Prostate gland (tissue), 2 donors: ENCODE results near the gene GON4L. TPM values are rescaled to one million over a fixed set of nuclear protein-coding genes. Genes with fewer than 3 reads are reported as not detected.
"Not testable (repeated sequence)": the region's sequence is repeated elsewhere in the genome, so short reads cannot be mapped to it uniquely, and the experiment has no call there.

Experiments
- DNase-seq: peaks from one replicate; pipeline ENCODE4 v3.0.0-alpha.2; 2019; ENCODE audit warnings: low spot score
- H3K27ac ChIP-seq, 2 donors: fragments of 200-600 bp; sonication (generic); 2 replicates each; pipeline ENCODE4 v1.5.1; 2017 to 2019
- H3K27me3 ChIP-seq: fragments of 200-600 bp; sonication (generic); replicated peaks from 2 replicates; pipeline ENCODE4 v1.5.1; 2019; ENCODE audit not compliant: insufficient read depth
- H3K36me3 ChIP-seq, 2 donors: fragments of 200-600 bp; sonication (generic); 1 replicate in 1 of 2; 2 replicates in 1 of 2; pipeline versions ENCODE4 v1.5.1 to v1.8.1; 2017 to 2019
- H3K4me1 ChIP-seq: fragments of 200-600 bp; sonication (generic); replicated peaks from 2 replicates; pipeline ENCODE4 v1.5.1; 2019
- H3K4me3 ChIP-seq, 2 donors: fragments of 200-600 bp; sonication (generic); 2 replicates each; pipeline ENCODE4 v1.5.1; 2017 to 2019
- H3K9me3 ChIP-seq: fragments of 200-600 bp; sonication (generic); 2 replicates; pipeline ENCODE4 v1.5.1; 2017
- POLR2A ChIP-seq: fragments of 450-650 bp; IDR thresholded peaks from one replicate; pipeline ENCODE4 v1.6.1; 2016; ENCODE audit warnings: antibody characterized with exemption, mild to moderate bottlenecking
- POLR2AphosphoS5 ChIP-seq: sonication (generic); formaldehyde crosslinking; IDR thresholded peaks from one replicate; pipeline ENCODE4 v1.6.1; 2017; ENCODE audit warnings: antibody characterized with exemption
- WGBS: methylation state at CpG from one replicate; pipeline ENCODE4 v1.1.5; 2018; 5-methylcytosine and 5-hydroxymethylcytosine counted together
- intact Hi-C: fragments of 100-400 bp; cut with DNase I; formaldehyde crosslinking; loops from one replicate; pipeline ENCODE4 v1.14.2; 2022
- total RNA-seq, 2 donors: library from RNA; depleted of rRNA; stranded (reverse); fragments of >200 nt; gene quantifications; one replicate each; pipeline ENCODE4 v1.1.0, GENCODE V29; 2016
- TF ChIP-seq, protein P1 (sequence below), 4 experiments: fragments of 200-600 bp in 2 of 4; fragments of 450-650 bp in 2 of 4; sonication (generic) in 2 of 4; IDR thresholded peaks; 1 replicate in 3 of 4; 2 replicates in 1 of 4; pipeline ENCODE4 v1.5.1; 2016 to 2019; ENCODE audit warnings: antibody characterized with exemption in 4 of 4, mild to moderate bottlenecking in 2 of 4, moderate library complexity in 2 of 4

GON4L gene
- total RNA-seq, 2 donors from 2014 or later: 24.9 to 57.4 TPM

DNA sequence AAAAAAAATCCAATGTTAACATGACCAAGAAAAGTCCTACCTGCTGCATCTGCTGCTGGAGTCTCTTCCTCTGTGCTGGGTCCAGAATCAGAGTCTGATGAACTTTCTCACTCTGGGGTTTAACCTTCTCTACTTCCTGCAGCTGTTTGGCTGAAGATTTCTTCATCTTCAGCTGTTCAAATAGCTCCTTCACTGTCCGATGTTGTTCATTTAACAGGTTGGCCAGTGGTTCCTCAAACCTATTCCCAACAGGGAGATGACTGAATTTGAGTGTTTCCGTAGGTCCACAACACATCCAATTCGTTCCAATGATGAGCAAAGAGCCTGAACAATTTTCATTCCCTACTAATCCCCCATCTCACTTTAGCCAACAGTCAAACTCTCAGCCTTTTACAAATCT, 79.4 kb downstream of the GON4L start:
- no peaks in the 10 kb centered on the region for H3K36me3 ChIP-seq

DNA sequence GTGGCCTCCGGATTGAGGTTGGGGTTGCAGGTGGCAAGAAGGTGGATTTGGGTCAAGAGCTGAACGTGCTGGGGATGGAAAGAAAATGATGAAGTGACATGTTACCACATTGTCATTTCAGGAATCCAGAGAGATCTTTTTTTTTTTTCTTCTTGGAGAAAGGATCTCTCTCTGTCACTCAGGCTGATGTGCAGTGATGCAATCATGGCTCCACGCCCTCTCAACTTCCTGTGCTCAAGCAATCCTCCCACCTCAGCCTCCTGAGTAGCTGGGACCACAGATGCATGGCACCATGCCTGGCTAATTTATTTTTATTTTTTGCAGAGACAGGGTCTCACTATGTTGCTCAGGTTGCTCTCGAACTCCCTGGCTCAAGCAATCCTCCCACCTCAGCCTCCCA, 80.6 kb downstream of the GON4L start:
- Histone ChIP-seq H3K27ac (no peak overlapping the region), H3K4me1 (no peaks in the 10 kb centered on the region), H3K4me3 (no peak overlapping the region), H3K9me3 (no peaks in the 10 kb centered on the region), H3K27me3 (no peaks in the 10 kb centered on the region), H3K36me3 (no peaks in the 10 kb centered on the region)
- no peak for DNase-seq
- TF ChIP-seq POLR2AphosphoS5: no peak
- intact Hi-C loops: no loop called here
- 94% methylated on average over 4 of the region's 4 CpGs for WGBS

More for the DNA sequence above, 79.4 kb downstream of the GON4L start:
- H3K4me1 ChIP-seq: no peaks in the 10 kb centered on the region
- no peaks in the 10 kb centered on the region for H3K9me3 ChIP-seq
- DNase-seq: no peak
- WGBS: 88% methylated on average over 3 of the region's 3 CpGs
- no peak overlapping the region for H3K4me3 ChIP-seq
- intact Hi-C loops: no loop called here
- TF ChIP-seq POLR2AphosphoS5: no peak
- TF ChIP-seq, protein P1, sequence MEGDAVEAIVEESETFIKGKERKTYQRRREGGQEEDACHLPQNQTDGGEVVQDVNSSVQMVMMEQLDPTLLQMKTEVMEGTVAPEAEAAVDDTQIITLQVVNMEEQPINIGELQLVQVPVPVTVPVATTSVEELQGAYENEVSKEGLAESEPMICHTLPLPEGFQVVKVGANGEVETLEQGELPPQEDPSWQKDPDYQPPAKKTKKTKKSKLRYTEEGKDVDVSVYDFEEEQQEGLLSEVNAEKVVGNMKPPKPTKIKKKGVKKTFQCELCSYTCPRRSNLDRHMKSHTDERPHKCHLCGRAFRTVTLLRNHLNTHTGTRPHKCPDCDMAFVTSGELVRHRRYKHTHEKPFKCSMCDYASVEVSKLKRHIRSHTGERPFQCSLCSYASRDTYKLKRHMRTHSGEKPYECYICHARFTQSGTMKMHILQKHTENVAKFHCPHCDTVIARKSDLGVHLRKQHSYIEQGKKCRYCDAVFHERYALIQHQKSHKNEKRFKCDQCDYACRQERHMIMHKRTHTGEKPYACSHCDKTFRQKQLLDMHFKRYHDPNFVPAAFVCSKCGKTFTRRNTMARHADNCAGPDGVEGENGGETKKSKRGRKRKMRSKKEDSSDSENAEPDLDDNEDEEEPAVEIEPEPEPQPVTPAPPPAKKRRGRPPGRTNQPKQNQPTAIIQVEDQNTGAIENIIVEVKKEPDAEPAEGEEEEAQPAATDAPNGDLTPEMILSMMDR (IDR thresholded peaks at IDR 0.05): no peak
- TF ChIP-seq POLR2A: no peak
- H3K27ac ChIP-seq: no peak overlapping the region
- H3K27me3 ChIP-seq: no peaks in the 10 kb centered on the region

DNA sequence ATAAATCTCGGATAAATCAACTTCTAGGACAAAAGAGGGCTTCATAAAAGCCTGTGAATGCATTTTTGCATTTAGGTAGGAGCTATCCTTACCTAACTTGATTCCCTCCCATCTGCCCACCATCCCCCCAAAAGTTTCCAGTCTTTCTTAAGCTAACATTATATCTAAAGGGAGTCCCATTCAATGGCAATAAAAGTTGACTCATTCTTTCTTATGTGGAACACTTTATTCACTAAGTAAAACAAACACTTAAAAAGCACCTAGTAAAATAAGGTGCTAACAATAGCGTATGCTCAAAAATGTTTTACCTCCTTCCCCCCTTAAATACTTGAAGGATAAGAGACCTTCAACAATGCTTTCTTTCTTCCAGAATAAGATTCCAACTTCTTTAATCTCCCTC, 83.8 kb downstream of the GON4L start:
- WGBS: 26% methylated on average over 2 of the region's 2 CpGs
- Histone ChIP-seq H3K9me3 (no peaks in the 10 kb centered on the region), H3K4me1 (no peaks in the 10 kb centered on the region), H3K36me3 (peaks cover 0 to 5% of the 10 kb centered on the region in 2 donors), H3K27ac (no peak overlapping the region), H3K27me3 (no peaks in the 10 kb centered on the region), H3K4me3 (no peak overlapping the region)
- intact Hi-C loops: no loop called here
- TF ChIP-seq POLR2AphosphoS5 (no peak), POLR2A (no peak)
- TF ChIP-seq, protein P1 (IDR thresholded peaks at IDR 0.05): no peak
- no peak for DNase-seq

DNA sequence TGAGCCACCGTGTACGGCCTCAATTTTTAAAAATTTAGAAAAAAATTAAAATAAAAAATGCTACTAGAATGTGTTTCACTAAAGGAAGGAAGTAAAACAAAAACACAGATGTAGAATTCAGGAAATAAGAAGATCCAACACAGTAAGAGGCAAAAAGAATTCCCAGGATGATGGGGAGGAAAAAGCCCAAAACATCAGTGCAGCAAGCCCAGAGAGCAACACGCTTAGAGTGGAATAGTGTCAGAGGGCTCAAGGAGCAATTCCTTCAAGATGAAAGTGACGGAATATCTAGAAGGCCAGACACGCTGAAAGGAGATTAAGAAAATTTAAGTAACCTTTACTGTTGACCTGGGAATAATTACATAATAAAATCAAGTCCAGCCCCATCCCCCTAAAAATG, 87.8 kb downstream of the GON4L start:
- Histone ChIP-seq H3K27ac (no peak overlapping the region), H3K9me3 (no peaks in the 10 kb centered on the region), H3K4me3 (no peak overlapping the region), H3K27me3 (no peaks in the 10 kb centered on the region), H3K4me1 (no peaks in the 10 kb centered on the region), H3K36me3 (peaks cover 0 to 5% of the 10 kb centered on the region in 2 donors)
- intact Hi-C loops: no loop called here
- WGBS: 95% methylated on average over 5 of the region's 5 CpGs
- TF ChIP-seq, protein P1 (IDR thresholded peaks at IDR 0.05): no peak
- TF ChIP-seq POLR2AphosphoS5 (no peak), POLR2A (no peak)
- DNase-seq: no peak

DNA sequence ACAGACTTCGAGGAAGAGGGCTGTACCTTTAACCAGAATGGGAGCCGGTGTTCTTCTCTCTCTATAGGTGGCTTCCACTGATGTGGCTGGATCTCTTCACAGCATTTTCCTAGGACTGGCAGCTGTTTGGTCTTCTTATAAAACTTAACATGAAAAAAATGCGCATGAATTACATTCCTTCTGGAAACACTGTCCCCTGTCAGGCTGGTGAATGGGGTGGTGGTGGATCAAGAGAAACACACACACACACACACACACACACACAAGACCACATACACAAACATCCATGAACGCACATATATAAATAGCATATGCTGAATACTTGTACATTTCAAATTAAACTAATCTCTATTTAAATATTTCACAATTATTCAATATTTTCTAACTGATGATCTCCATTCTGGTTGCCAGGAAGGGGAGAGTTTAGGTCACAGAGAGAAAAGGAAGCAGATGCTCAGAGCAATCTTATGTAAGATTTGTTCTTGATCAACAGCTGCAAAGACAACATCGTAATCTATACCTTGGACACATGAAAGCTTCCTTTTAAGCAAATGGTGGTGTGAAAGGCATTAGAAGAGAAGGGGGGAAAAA, 89.5 kb downstream of the GON4L start:
- intact Hi-C loops, H3K4me1 ChIP-seq, H3K27me3 ChIP-seq, H3K4me3 ChIP-seq, H3K36me3 ChIP-seq, H3K27ac ChIP-seq, DNase-seq, H3K9me3 ChIP-seq: not testable (repeated sequence)
- 92% methylated on average over 5 of the region's 5 CpGs for WGBS

DNA sequence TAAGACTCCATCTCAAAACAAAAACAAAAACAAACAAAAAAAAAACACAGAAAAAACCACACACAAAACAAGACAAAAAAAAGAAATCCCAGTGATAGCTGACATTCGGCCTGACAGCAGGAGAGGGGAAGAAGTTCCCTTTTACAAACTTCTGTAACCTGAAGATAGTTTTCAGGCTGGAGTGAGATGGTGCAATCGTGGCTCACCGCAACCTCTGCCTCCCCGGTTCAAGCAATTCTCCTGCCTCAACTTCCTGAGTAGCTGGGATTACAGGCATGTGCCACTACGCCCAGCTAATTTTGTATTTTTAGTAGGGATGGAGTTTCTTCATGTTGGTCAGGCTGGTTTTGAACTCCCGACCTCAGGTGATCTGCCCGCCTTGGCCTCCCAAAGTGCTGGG, 93.0 kb downstream of the GON4L start:
- H3K4me3 ChIP-seq, H3K27ac ChIP-seq, DNase-seq, H3K4me1 ChIP-seq, H3K27me3 ChIP-seq, H3K36me3 ChIP-seq, H3K9me3 ChIP-seq, intact Hi-C loops: not testable (repeated sequence)
- WGBS: 94% methylated on average over 7 of the region's 7 CpGs

DNA sequence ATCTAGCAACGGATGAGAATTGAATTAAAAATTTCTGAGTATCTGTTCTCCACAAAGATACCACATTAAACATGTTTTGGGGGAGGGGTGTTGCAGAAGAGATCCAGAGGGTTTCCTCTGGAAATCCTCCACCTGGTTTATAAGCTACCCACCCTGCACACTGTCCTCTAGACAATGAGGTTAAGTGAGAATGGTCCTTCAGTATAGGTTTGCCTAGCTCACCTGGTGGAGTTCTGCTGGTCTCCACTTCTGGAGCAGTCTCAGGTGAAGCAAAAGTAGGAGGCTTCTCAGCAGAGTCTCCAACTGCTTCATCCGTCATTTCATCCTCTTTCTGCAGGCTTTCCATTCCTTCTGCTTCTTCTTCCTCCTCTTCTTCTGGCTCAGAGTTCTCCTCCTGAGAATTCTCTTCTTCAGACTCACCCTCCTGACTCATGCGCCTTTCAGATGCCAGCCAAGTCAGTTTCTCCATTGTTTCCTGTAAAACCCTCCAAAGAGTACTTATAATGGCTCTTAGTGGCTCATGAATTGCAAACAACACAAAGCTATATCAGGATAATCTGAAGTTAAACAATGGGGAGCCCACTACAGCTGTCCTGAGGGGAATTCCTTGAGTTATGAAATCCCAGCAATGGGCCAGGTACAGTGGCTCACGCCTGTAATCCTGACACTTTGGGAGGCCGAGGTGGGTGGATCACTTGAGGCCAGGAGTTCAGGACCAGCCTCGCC, 93.8 kb downstream of the GON4L start:
- DNase-seq: peak; percentile 67
- H3K4me1 ChIP-seq, H3K36me3 ChIP-seq, H3K9me3 ChIP-seq, intact Hi-C loops, H3K27me3 ChIP-seq, H3K27ac ChIP-seq, H3K4me3 ChIP-seq: not testable (repeated sequence)
- 63% methylated on average over 6 of the region's 6 CpGs for WGBS
